ENCODE data around the gene RAPSN.

DNA sequence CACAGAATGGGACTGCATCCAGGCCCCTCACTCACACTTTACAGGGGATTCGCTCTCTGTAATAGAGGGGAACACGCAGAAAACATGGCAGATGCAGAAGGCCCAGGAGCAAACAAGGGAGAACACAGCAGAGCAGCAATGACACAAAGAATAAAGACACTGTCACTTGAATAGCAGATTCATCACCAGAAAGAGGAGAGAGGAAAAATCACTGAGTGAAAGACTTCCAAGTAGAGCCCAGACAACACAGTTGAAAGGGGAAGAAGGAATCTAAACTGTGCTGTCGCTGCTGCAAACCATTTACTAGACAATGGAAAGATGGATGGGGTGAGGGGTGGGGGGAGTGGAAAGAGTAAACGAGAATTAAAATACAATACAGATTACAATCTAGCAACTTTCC is 28.8 kb upstream of the RAPSN start:
- TF ChIP-seq POLR2A (IDR thresholded peaks at IDR 0.05; ENCODE audit: low read depth, low read length) (no peak), POLR2AphosphoS5 (IDR thresholded peaks at IDR 0.05; ENCODE audit: low read depth, low read length) (no peak)
